Glomerular endothelial cell (primary cell): ENCODE results near the gene SORL1. TPM values are rescaled to one million over a fixed set of nuclear protein-coding genes. Genes with fewer than 3 reads are reported as not detected.
"Not testable (repeated sequence)": the region's sequence is repeated elsewhere in the genome, so short reads cannot be mapped to it uniquely, and the experiment has no call there.

Source experiments
- DNase-seq: peaks from one replicate; pipeline ENCODE4 v3.0.0-alpha.2; 2011; ENCODE audit warnings: low read depth, low spot score; ENCODE audit errors: extremely low read depth
- total RNA-seq: library from RNA; depleted of rRNA; stranded (reverse); fragments of >200 nt; gene quantifications from 2 replicates; pipeline ENCODE4 v1.2.3, GENCODE V29; 2015

SORL1 gene
- total RNA-seq = 1.9 and 3.4 TPM in 2 replicates

GRCh38 chr11:121451986-121452608 is at the start of gene SORL1:
Gene SORL1 (plus strand): TSS chr11:121452314. CDS start chr11:121452332, 18 bp downstream.
- DNase-seq = no peak

- DNase-seq = no peak
Measured at GRCh38 chr11:121405646-121406045, 46.5 kb upstream of the SORL1 start.

- DNase-seq = no peak
Measured at GRCh38 chr11:121406291-121406690, 45.8 kb upstream of the SORL1 start.

GRCh38 chr11:121408830-121409229 is 43.3 kb upstream of the SORL1 start:
- DNase-seq = no peak

GRCh38 chr11:121410041-121410440 is 42.1 kb upstream of the SORL1 start:
- not testable (repeated sequence) for DNase-seq

GRCh38 chr11:121411330-121411729 is 40.8 kb upstream of the SORL1 start:
- not testable (repeated sequence) for DNase-seq

- DNase-seq = no peak
Measured at GRCh38 chr11:121412000-121412587, 40.0 kb upstream of the SORL1 start.

GRCh38 chr11:121412711-121413415 is 39.3 kb upstream of the SORL1 start:
- no peak for DNase-seq

GRCh38 chr11:121414141-121414913 is 37.8 kb upstream of the SORL1 start:
- DNase-seq = no peak

GRCh38 chr11:121415856-121416255 is 36.3 kb upstream of the SORL1 start:
- DNase-seq = no peak

GRCh38 chr11:121417055-121417551 is 35.0 kb upstream of the SORL1 start:
- DNase-seq = no peak

- DNase-seq = no peak
Measured at GRCh38 chr11:121417607-121418006, 34.5 kb upstream of the SORL1 start.

GRCh38 chr11:121418625-121419114 is 33.4 kb upstream of the SORL1 start:
- DNase-seq = no peak

GRCh38 chr11:121419836-121420235 is 32.3 kb upstream of the SORL1 start:
- no peak for DNase-seq

- DNase-seq = no peak
Measured at GRCh38 chr11:121420398-121420797, 31.7 kb upstream of the SORL1 start.

- DNase-seq = no peak
Measured at GRCh38 chr11:121421149-121421901, 30.8 kb upstream of the SORL1 start.

- no peak for DNase-seq
Measured at GRCh38 chr11:121422675-121423074, 29.4 kb upstream of the SORL1 start.

GRCh38 chr11:121425828-121426227 is 26.3 kb upstream of the SORL1 start:
- DNase-seq = no peak

- DNase-seq = no peak
Measured at GRCh38 chr11:121426476-121427399, 25.4 kb upstream of the SORL1 start.
